ENCODE measurements around the gene ZCCHC7. TPM values are rescaled to one million over a fixed set of nuclear protein-coding genes. Genes with fewer than 3 reads are reported as not detected.

The ZCCHC7 gene
- total and polyA plus RNA-seq, 4 donors, result 3.3 to 9.7 (median 7.6) TPM

DNA sequence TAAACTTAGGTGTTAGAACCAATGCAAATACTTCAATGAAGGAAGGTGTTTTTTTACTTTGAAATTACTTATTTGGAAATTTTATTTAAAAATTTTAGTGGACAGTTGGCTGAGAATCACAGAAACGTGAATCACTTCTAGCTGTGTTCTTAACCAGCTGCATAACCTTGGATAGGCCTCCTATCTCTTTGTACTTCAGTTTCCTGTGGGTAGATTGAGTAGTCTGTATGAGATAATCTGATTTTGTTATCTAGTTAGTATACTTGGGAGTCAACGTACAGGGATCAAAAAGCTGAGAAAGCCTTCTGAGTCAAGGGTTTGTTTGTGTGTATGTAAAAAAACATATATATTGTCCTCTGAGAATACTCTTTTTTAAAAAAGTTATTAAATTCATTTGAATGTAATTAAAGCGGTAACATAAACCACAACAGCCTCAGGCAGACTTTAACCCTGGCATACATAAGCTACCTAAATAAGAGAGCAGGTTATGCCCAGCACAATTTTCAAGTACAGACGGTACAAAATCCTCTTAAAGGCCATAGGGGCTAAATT is 38.1 kb upstream of the ZCCHC7 start:
- H3K4me1 ChIP-seq (ENCODE audit: control insufficient read depth in 4 of 4, insufficient read depth in 4 of 4, low read length in 3 of 4), result peaks cover 0 to 25% (median 9%) of the 10 kb centered on the region in 4 donors
- peaks cover 0 to 10% (median 9%) of the 10 kb centered on the region in 4 donors for H3K36me3 ChIP-seq (ENCODE audit: control insufficient read depth in 4 of 4, insufficient read depth in 3 of 4, low read depth in 1 of 4, low read length in 3 of 4)
- no peak for TF ChIP-seq RXRA (IDR thresholded peaks at IDR 0.05)
- no peak for DNase-seq (ENCODE audit: low spot score)
- H3K27ac ChIP-seq (ENCODE audit: low read depth in 1 of 2, low read length in 2 of 2), result no peak overlapping the region
- WGBS, result 85% methylated on average over 4 of the region's 4 CpGs
- H3K9ac ChIP-seq (ENCODE audit: low read depth in 1 of 2, low read length in 2 of 2), result no peak overlapping the region
- H3K27me3 ChIP-seq (ENCODE audit: control insufficient read depth in 4 of 4, insufficient read depth in 4 of 4, low read length in 3 of 4), result no peaks in the 10 kb centered on the region
- peaks cover 0 to 4% (median under 1%) of the 10 kb centered on the region in 4 donors for H3K9me3 ChIP-seq (ENCODE audit: control insufficient read depth in 4 of 4, low read length in 3 of 4)
- no peak overlapping the region for H3K4me3 ChIP-seq (ENCODE audit: low read depth in 1 of 3, low read length in 3 of 3)

DNA sequence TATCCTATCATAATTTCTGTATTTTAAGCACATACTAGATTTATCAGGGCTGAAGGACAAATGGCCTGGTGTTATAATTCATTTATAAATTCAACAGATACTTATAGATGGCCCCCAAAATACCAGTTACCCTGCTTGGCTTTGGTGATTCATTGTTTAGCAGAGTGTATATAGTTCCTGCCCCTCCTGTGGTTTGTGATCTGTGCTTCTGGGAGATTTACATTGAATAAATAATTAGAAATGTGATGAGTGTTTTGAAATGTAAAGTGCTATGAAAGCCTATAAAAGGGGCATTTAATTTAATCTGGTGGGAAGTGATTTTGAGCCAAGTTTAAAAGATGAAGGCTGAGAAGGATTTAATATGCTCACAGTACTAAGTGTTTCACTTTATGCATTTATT is 36.7 kb upstream of the ZCCHC7 start:
- Histone ChIP-seq H3K9ac (ENCODE audit: low read depth in 1 of 2, low read length in 2 of 2) (no peak overlapping the region), H3K4me1 (ENCODE audit: control insufficient read depth in 4 of 4, insufficient read depth in 4 of 4, low read length in 3 of 4) (peaks cover 0 to 25% (median 9%) of the 10 kb centered on the region in 4 donors), H3K27ac (ENCODE audit: low read depth in 1 of 2, low read length in 2 of 2) (no peak overlapping the region), H3K36me3 (ENCODE audit: control insufficient read depth in 4 of 4, insufficient read depth in 3 of 4, low read depth in 1 of 4, low read length in 3 of 4) (peaks cover 0 to 18% (median 15%) of the 10 kb centered on the region in 4 donors), H3K9me3 (ENCODE audit: control insufficient read depth in 4 of 4, low read length in 3 of 4) (peaks cover 0 to 4% (median under 1%) of the 10 kb centered on the region in 4 donors), H3K27me3 (ENCODE audit: control insufficient read depth in 4 of 4, insufficient read depth in 4 of 4, low read length in 3 of 4) (no peaks in the 10 kb centered on the region), H3K4me3 (ENCODE audit: low read depth in 1 of 3, low read length in 3 of 3) (no peak overlapping the region)
- DNase-seq (ENCODE audit: low spot score), result no peak
- TF ChIP-seq HNF4A (conservative IDR thresholded peaks at IDR 0.05), result no peak
- TF ChIP-seq RXRA (IDR thresholded peaks at IDR 0.05), result no peak
- TF ChIP-seq JUND (IDR thresholded peaks at IDR 0.05), result no peak
- no peak for TF ChIP-seq GABPA (IDR thresholded peaks at IDR 0.05 in 1 of 2, conservative IDR thresholded peaks at IDR 0.05 in 1 of 2)
- TF ChIP-seq EGR1 (IDR thresholded peaks at IDR 0.05; ENCODE audit: low read depth in 2 of 2), result no peak
- TF ChIP-seq, protein P1, sequence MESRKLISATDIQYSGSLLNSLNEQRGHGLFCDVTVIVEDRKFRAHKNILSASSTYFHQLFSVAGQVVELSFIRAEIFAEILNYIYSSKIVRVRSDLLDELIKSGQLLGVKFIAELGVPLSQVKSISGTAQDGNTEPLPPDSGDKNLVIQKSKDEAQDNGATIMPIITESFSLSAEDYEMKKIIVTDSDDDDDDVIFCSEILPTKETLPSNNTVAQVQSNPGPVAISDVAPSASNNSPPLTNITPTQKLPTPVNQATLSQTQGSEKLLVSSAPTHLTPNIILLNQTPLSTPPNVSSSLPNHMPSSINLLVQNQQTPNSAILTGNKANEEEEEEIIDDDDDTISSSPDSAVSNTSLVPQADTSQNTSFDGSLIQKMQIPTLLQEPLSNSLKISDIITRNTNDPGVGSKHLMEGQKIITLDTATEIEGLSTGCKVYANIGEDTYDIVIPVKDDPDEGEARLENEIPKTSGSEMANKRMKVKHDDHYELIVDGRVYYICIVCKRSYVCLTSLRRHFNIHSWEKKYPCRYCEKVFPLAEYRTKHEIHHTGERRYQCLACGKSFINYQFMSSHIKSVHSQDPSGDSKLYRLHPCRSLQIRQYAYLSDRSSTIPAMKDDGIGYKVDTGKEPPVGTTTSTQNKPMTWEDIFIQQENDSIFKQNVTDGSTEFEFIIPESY (IDR thresholded peaks at IDR 0.05), result no peak
- TF ChIP-seq SP1 (IDR thresholded peaks at IDR 0.05), result no peak
- no peak for TF ChIP-seq HNF4G (IDR thresholded peaks at IDR 0.05)
- TF ChIP-seq, protein P2, sequence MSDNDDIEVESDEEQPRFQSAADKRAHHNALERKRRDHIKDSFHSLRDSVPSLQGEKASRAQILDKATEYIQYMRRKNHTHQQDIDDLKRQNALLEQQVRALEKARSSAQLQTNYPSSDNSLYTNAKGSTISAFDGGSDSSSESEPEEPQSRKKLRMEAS (IDR thresholded peaks at IDR 0.05), result no peak
- no peak for TF ChIP-seq TAF1 (conservative IDR thresholded peaks at IDR 0.05)
- TF ChIP-seq RAD21 (IDR thresholded peaks at IDR 0.05), result no peak
- TF ChIP-seq, protein P3, sequence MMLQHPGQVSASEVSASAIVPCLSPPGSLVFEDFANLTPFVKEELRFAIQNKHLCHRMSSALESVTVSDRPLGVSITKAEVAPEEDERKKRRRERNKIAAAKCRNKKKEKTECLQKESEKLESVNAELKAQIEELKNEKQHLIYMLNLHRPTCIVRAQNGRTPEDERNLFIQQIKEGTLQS (IDR thresholded peaks at IDR 0.05), result no peak
- no peak for TF ChIP-seq FOXA1 (IDR thresholded peaks at IDR 0.05)
- TF ChIP-seq, protein P4, sequence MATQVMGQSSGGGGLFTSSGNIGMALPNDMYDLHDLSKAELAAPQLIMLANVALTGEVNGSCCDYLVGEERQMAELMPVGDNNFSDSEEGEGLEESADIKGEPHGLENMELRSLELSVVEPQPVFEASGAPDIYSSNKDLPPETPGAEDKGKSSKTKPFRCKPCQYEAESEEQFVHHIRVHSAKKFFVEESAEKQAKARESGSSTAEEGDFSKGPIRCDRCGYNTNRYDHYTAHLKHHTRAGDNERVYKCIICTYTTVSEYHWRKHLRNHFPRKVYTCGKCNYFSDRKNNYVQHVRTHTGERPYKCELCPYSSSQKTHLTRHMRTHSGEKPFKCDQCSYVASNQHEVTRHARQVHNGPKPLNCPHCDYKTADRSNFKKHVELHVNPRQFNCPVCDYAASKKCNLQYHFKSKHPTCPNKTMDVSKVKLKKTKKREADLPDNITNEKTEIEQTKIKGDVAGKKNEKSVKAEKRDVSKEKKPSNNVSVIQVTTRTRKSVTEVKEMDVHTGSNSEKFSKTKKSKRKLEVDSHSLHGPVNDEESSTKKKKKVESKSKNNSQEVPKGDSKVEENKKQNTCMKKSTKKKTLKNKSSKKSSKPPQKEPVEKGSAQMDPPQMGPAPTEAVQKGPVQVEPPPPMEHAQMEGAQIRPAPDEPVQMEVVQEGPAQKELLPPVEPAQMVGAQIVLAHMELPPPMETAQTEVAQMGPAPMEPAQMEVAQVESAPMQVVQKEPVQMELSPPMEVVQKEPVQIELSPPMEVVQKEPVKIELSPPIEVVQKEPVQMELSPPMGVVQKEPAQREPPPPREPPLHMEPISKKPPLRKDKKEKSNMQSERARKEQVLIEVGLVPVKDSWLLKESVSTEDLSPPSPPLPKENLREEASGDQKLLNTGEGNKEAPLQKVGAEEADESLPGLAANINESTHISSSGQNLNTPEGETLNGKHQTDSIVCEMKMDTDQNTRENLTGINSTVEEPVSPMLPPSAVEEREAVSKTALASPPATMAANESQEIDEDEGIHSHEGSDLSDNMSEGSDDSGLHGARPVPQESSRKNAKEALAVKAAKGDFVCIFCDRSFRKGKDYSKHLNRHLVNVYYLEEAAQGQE (IDR thresholded peaks at IDR 0.05), result no peak
- TF ChIP-seq, protein P5, sequence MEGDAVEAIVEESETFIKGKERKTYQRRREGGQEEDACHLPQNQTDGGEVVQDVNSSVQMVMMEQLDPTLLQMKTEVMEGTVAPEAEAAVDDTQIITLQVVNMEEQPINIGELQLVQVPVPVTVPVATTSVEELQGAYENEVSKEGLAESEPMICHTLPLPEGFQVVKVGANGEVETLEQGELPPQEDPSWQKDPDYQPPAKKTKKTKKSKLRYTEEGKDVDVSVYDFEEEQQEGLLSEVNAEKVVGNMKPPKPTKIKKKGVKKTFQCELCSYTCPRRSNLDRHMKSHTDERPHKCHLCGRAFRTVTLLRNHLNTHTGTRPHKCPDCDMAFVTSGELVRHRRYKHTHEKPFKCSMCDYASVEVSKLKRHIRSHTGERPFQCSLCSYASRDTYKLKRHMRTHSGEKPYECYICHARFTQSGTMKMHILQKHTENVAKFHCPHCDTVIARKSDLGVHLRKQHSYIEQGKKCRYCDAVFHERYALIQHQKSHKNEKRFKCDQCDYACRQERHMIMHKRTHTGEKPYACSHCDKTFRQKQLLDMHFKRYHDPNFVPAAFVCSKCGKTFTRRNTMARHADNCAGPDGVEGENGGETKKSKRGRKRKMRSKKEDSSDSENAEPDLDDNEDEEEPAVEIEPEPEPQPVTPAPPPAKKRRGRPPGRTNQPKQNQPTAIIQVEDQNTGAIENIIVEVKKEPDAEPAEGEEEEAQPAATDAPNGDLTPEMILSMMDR (IDR thresholded peaks at IDR 0.05; ENCODE audit: low read depth, low read length, missing input control), result no peak
- no peak for TF ChIP-seq YY1 (IDR thresholded peaks at IDR 0.05)
- no peak for TF ChIP-seq FOXA2 (IDR thresholded peaks at IDR 0.05)
